Measurements from ENCODE around the gene ZNF705A.
"Not testable (repeated sequence)": the region's sequence is repeated elsewhere in the genome, so short reads cannot be mapped to it uniquely, and the experiment has no call there.

ZNF705A gene

DNA sequence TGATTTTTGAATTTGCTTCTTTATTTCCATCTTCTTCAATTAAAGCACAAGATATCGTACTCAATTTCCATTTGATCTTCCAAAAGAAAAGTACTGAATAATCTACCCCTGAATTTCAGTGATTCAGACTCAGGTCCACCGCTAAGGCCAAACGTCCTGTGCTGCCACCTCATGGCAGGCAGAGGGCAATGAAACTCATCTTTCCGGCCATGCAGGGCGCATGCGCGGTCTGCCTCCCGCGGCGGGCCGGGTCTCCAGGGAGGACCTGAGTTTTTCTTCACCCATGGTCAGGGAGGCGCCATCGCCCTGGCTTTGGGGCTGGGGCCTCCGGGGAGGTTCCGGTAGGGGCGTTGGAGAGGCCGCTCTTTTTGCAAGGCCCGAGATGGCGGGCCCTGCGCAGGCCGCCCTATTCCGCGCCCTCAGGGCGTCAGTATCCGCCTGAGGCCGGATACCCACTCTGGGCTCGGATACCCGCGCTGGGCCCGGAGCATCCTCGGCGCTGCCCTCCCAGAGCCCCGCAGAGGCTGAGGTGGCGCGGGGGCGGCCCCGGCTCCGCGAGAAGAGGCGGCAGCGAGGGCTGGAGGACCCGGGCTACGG lies 23.3 kb downstream of the ZNF705A start:
- H3F3A ChIP-seq (ENCODE audit: insufficient read depth); H3K27me3 ChIP-seq (ENCODE audit: low read length); H3K27ac ChIP-seq (ENCODE audit: low read depth, low read length); H3K79me2 ChIP-seq (ENCODE audit: insufficient read depth, low read length); H3K9me2 ChIP-seq (replicated peaks; ENCODE audit: insufficient read depth, low read length); H3K9me3 ChIP-seq (ENCODE audit: insufficient read depth, low read length); H3K36me3 ChIP-seq (ENCODE audit: low read length); H4K20me1 ChIP-seq (ENCODE audit: low read depth, low read length): not testable (repeated sequence)
- Histone ChIP-seq H3K4me3 (ENCODE audit: insufficient read depth, low read length, poor library complexity, severe bottlenecking) (peak overlapping the region; percentile 54), H3K9ac (ENCODE audit: low read length) (peak overlapping the region; percentile 61), H2AFZ (ENCODE audit: low read depth, low read length, severe bottlenecking) (peak overlapping the region; percentile 84), H3K4me2 (ENCODE audit: low read depth, low read length, poor library complexity, severe bottlenecking) (peak overlapping the region; percentile 50)
- TF ChIP-seq, protein P1, sequence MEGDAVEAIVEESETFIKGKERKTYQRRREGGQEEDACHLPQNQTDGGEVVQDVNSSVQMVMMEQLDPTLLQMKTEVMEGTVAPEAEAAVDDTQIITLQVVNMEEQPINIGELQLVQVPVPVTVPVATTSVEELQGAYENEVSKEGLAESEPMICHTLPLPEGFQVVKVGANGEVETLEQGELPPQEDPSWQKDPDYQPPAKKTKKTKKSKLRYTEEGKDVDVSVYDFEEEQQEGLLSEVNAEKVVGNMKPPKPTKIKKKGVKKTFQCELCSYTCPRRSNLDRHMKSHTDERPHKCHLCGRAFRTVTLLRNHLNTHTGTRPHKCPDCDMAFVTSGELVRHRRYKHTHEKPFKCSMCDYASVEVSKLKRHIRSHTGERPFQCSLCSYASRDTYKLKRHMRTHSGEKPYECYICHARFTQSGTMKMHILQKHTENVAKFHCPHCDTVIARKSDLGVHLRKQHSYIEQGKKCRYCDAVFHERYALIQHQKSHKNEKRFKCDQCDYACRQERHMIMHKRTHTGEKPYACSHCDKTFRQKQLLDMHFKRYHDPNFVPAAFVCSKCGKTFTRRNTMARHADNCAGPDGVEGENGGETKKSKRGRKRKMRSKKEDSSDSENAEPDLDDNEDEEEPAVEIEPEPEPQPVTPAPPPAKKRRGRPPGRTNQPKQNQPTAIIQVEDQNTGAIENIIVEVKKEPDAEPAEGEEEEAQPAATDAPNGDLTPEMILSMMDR (IDR thresholded peaks at IDR 0.05; ENCODE audit: insufficient read depth, low read length, poor library complexity, severe bottlenecking): peak; percentile 21

DNA sequence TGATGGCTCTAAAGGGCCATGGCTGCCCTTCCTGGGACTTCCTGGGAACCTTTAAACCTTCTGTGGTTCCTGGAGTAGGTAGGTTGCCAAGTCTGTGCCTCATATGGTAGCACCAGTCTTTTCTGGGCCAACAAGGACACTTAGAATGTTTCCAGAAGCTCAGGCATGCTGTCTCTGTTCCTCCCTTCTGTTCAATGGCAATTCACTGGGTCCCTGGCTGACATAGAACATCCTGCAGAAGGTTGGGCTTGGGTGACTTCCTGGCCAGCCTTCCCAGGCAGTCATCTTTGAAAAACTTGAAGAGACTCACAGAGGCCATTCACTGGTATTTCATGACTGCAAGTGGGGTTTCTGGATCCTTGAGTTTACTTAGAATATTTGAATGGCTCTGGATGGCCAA lies 24.5 kb downstream of the ZNF705A start:
- not testable (repeated sequence) for H3K4me2 ChIP-seq (ENCODE audit: low read depth, low read length, poor library complexity, severe bottlenecking); H3K27me3 ChIP-seq (ENCODE audit: low read length); H3F3A ChIP-seq (ENCODE audit: insufficient read depth); H3K9me3 ChIP-seq (ENCODE audit: insufficient read depth, low read length); H3K79me2 ChIP-seq (ENCODE audit: insufficient read depth, low read length); H4K20me1 ChIP-seq (ENCODE audit: low read depth, low read length); H3K36me3 ChIP-seq (ENCODE audit: low read length); H3K27ac ChIP-seq (ENCODE audit: low read depth, low read length); H3K9ac ChIP-seq (ENCODE audit: low read length); H3K9me2 ChIP-seq (replicated peaks; ENCODE audit: insufficient read depth, low read length); H2AFZ ChIP-seq (ENCODE audit: low read depth, low read length, severe bottlenecking); H3K4me3 ChIP-seq (ENCODE audit: insufficient read depth, low read length, poor library complexity, severe bottlenecking)

DNA sequence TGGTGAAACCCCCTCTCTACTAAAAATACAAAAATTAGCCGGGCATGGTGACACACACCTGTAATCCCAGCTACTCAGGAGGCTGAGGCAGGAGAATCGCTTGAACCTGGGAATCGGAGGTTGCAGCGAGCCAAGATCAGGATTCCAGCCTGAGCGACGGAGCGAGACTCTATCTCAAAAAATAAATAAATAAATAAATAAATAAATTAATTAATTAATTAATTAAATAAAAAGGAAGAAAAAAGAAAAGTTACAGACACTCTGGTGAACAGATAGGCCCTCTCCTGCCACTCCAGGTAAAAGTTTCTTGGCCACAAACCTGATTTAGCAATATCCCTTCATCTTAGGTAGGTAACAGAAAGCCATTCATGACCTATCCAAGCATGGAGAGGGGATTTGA lies 26.1 kb downstream of the ZNF705A start:
- H3K9me2 ChIP-seq (replicated peaks; ENCODE audit: insufficient read depth, low read length); H4K20me1 ChIP-seq (ENCODE audit: low read depth, low read length); H3K27ac ChIP-seq (ENCODE audit: low read depth, low read length): not testable (repeated sequence)

DNA sequence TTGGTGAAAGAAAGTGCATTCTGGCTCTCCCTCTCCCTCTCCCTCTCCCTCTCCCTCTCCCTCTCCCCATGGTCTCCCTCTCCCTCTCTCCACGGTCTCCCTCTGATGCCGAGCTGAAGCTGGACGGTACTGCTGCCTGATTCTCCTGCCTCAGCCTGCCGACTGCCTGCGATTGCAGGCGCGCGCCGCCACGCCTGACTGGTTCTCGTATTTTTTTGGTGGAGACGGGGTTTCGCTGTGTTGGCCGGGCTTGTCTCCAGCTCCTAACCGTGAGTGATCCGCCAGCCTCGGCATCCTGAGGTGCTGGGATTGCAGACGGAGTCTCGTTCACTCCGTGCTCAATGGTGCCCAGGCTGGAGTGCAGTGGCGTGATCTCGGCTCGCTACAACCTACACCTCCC lies 26.5 kb downstream of the ZNF705A start:
- H2AFZ ChIP-seq (ENCODE audit: low read depth, low read length, severe bottlenecking); H3K9me2 ChIP-seq (replicated peaks; ENCODE audit: insufficient read depth, low read length); H4K20me1 ChIP-seq (ENCODE audit: low read depth, low read length); H3K9ac ChIP-seq (ENCODE audit: low read length); H3K4me2 ChIP-seq (ENCODE audit: low read depth, low read length, poor library complexity, severe bottlenecking); H3K27ac ChIP-seq (ENCODE audit: low read depth, low read length); H3F3A ChIP-seq (ENCODE audit: insufficient read depth); H3K9me3 ChIP-seq (ENCODE audit: insufficient read depth, low read length); H3K27me3 ChIP-seq (ENCODE audit: low read length); H3K36me3 ChIP-seq (ENCODE audit: low read length); H3K4me3 ChIP-seq (ENCODE audit: insufficient read depth, low read length, poor library complexity, severe bottlenecking); H3K79me2 ChIP-seq (ENCODE audit: insufficient read depth, low read length): not testable (repeated sequence)

More for the DNA sequence above, 26.1 kb downstream of the ZNF705A start:
- H3K27me3 ChIP-seq (ENCODE audit: low read length); H3K9me3 ChIP-seq (ENCODE audit: insufficient read depth, low read length); H2AFZ ChIP-seq (ENCODE audit: low read depth, low read length, severe bottlenecking); H3K4me2 ChIP-seq (ENCODE audit: low read depth, low read length, poor library complexity, severe bottlenecking); H3K9ac ChIP-seq (ENCODE audit: low read length); H3K36me3 ChIP-seq (ENCODE audit: low read length); H3K4me3 ChIP-seq (ENCODE audit: insufficient read depth, low read length, poor library complexity, severe bottlenecking); H3F3A ChIP-seq (ENCODE audit: insufficient read depth); H3K79me2 ChIP-seq (ENCODE audit: insufficient read depth, low read length): not testable (repeated sequence)

DNA sequence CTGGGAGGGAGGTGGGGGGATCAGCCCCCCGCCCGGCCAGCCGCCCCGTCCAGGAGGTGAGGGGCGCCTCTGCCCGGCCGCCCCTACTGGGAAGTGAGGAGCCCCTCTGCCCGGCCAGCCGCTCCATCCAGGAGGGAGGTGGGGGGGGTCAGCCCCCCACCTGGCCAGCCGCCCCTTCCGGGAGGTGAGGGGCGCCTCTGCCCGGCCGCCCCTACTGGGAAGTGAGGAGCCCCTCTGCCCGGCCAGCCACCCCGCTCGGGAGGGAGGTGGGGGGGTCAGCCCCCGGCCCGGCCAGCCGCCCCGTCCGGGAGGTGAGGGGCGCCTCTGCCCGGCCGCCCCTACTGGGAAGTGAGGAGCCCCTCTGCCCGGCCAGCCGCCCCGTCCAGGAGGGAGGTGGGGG lies 27.4 kb downstream of the ZNF705A start:
- not testable (repeated sequence) for H3K79me2 ChIP-seq (ENCODE audit: insufficient read depth, low read length); H3F3A ChIP-seq (ENCODE audit: insufficient read depth); H3K4me2 ChIP-seq (ENCODE audit: low read depth, low read length, poor library complexity, severe bottlenecking); H3K9me2 ChIP-seq (replicated peaks; ENCODE audit: insufficient read depth, low read length); H3K4me3 ChIP-seq (ENCODE audit: insufficient read depth, low read length, poor library complexity, severe bottlenecking); H3K36me3 ChIP-seq (ENCODE audit: low read length); H3K9ac ChIP-seq (ENCODE audit: low read length); H3K27ac ChIP-seq (ENCODE audit: low read depth, low read length); H3K27me3 ChIP-seq (ENCODE audit: low read length); H4K20me1 ChIP-seq (ENCODE audit: low read depth, low read length); H2AFZ ChIP-seq (ENCODE audit: low read depth, low read length, severe bottlenecking); H3K9me3 ChIP-seq (ENCODE audit: insufficient read depth, low read length)

DNA sequence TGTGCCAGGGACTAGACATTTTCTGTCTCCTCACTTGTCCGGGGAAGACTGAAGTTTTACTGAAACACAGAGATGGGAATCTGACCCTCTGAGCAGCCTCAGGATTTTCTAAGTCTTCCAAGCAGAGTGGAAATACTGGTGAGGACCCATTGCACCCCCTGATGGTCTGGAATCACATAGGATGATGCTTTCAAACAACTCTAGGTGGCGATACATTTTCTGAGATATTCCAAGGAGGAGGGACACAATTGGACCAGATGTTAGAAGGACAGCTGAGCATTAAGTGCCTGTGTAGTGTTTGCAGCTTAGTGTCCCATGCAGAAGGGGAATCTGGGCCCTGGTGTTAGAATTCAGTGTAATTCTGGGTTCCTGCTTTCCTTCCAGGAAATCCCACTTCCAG lies 31.3 kb downstream of the ZNF705A start:
- H3K4me2 ChIP-seq (ENCODE audit: low read depth, low read length, poor library complexity, severe bottlenecking); H3K9me2 ChIP-seq (replicated peaks; ENCODE audit: insufficient read depth, low read length); H3K9ac ChIP-seq (ENCODE audit: low read length); H3K27me3 ChIP-seq (ENCODE audit: low read length); H3K36me3 ChIP-seq (ENCODE audit: low read length); H3F3A ChIP-seq (ENCODE audit: insufficient read depth); H3K9me3 ChIP-seq (ENCODE audit: insufficient read depth, low read length); H2AFZ ChIP-seq (ENCODE audit: low read depth, low read length, severe bottlenecking); H3K4me3 ChIP-seq (ENCODE audit: insufficient read depth, low read length, poor library complexity, severe bottlenecking); H4K20me1 ChIP-seq (ENCODE audit: low read depth, low read length); H3K27ac ChIP-seq (ENCODE audit: low read depth, low read length); H3K79me2 ChIP-seq (ENCODE audit: insufficient read depth, low read length): not testable (repeated sequence)

DNA sequence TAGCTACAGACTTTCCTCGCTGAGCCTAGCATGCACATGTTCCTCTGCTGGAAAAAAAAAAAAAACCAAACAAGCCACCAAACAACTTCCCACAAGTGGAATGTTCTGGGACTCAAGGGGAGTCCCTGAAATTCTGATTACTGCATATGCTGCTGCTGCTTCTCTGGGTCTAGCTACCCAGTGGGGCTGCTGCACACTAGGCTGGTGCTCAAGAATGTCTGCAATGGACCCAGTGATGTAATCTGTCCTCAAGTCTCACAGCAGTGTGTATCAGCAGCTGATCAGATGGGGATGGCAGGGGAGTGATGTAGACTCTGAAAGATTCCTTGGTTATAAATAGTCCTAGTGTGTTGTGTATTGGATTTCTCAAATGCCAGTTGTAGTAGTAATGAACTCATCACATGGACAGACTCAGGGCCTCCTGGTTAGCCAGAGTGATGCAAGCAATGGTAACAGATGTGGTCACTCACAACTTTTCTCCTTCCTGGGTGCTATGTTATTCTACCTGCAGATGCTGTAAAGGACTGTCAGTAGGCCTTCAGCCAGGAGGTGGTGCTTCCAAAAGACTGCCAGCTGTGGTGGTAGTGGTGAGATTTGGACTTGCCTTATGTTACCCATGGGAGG lies 41.0 kb downstream of the ZNF705A start:
- not testable (repeated sequence) for H4K20me1 ChIP-seq (ENCODE audit: low read depth, low read length)

More for the DNA sequence above, 41.0 kb downstream of the ZNF705A start:
- not testable (repeated sequence) for H3K27me3 ChIP-seq (ENCODE audit: low read length); H3K36me3 ChIP-seq (ENCODE audit: low read length); H3K9me2 ChIP-seq (replicated peaks; ENCODE audit: insufficient read depth, low read length); H3K27ac ChIP-seq (ENCODE audit: low read depth, low read length); H3K9ac ChIP-seq (ENCODE audit: low read length); H3F3A ChIP-seq (ENCODE audit: insufficient read depth); H3K4me3 ChIP-seq (ENCODE audit: insufficient read depth, low read length, poor library complexity, severe bottlenecking); H3K9me3 ChIP-seq (ENCODE audit: insufficient read depth, low read length); H3K79me2 ChIP-seq (ENCODE audit: insufficient read depth, low read length); H3K4me2 ChIP-seq (ENCODE audit: low read depth, low read length, poor library complexity, severe bottlenecking); H2AFZ ChIP-seq (ENCODE audit: low read depth, low read length, severe bottlenecking)

All from SU-DHL-6 (cell line).